PC-3 (cell line): Measurements from ENCODE around the gene MAGI1. TPM values are rescaled to one million over a fixed set of nuclear protein-coding genes. Genes with fewer than 3 reads are reported as not detected.

Experiments
- ATAC-seq: fragments of 200-7000 bp; cut with Tn5 transposase; 2 replicates; pipeline ENCODE4 v1.9.1; 2020; ENCODE audit warnings: mild to moderate bottlenecking, moderate library complexity
- BruUV-seq: library from RNA; stranded (reverse); fragments of 400-500 nt; replicated peaks from 2 replicates; lab custom pipeline; 2021; lab: Mats Ljungman, UMichigan
- CTCF ChIA-PET: fragments of 300-600 bp; sonication (Branson Sonifier 250); formaldehyde crosslinking; loops from one replicate; lab custom pipeline; 2022; ENCODE audit warnings: antibody characterized with exemption; lab: Charles Lee
- POLR2A ChIA-PET: fragments of 300-600 bp; sonication (Branson Sonifier 250); formaldehyde crosslinking; loops from one replicate; lab custom pipeline; 2022; ENCODE audit warnings: antibody characterized with exemption; ENCODE audit not compliant: unreplicated experiment; lab: Charles Lee
- DNase-seq: peaks from one replicate; pipeline ENCODE4 v3.0.0-alpha.2; 2015
- H2AFZ ChIP-seq: fragments of 300-600 bp; sonication (generic); 2 replicates; pipeline ENCODE4 v1.6.0; 2016; ENCODE audit warnings: antibody characterized with exemption, low read length
- H3F3A ChIP-seq: fragments of 300-600 bp; sonication (generic); one replicate; pipeline ENCODE4 v1.6.0; 2017; ENCODE audit warnings: antibody characterized with exemption, low read length, control low read depth, mild to moderate bottlenecking; ENCODE audit not compliant: unreplicated experiment
- H3K27ac ChIP-seq: fragments of 300-600 bp; sonication (generic); 2 replicates; pipeline ENCODE4 v1.5.1; 2016; ENCODE audit warnings: mild to moderate bottlenecking, low read length
- H3K27me3 ChIP-seq: fragments of 300-600 bp; sonication (generic); 2 replicates; pipeline ENCODE4 v1.6.1; 2016; ENCODE audit warnings: low read length, mixed read lengths
- H3K36me3 ChIP-seq: fragments of 300-600 bp; sonication (generic); 2 replicates; pipeline ENCODE4 v1.6.1; 2016; ENCODE audit warnings: low read depth, mixed run types, low read length, mixed read lengths
- H3K4me1 ChIP-seq: fragments of 300-600 bp; sonication (generic); 2 replicates; pipeline ENCODE4 v1.5.1; 2016; ENCODE audit warnings: low read length; ENCODE audit not compliant: insufficient read depth
- H3K4me2 ChIP-seq: fragments of 300-600 bp; sonication (generic); 2 replicates; pipeline ENCODE4 v1.6.0; 2016; ENCODE audit warnings: low read length
- H3K4me3 ChIP-seq: fragments of 300-600 bp; sonication (generic); 2 replicates; pipeline ENCODE4 v1.5.1; 2016; ENCODE audit warnings: mild to moderate bottlenecking, low read length, mixed read lengths
- H3K79me2 ChIP-seq: fragments of 300-600 bp; sonication (generic); 2 replicates; pipeline ENCODE4 v1.6.1; 2017; ENCODE audit warnings: low read length, mixed read lengths
- H3K9ac ChIP-seq: fragments of 300-600 bp; sonication (generic); 2 replicates; pipeline ENCODE4 v1.6.0; 2016; ENCODE audit warnings: mild to moderate bottlenecking, low read length
- H3K9me2 ChIP-seq: fragments of 300-600 bp; sonication (generic); replicated peaks from 2 replicates; pipeline ENCODE4 v1.6.1; 2016; ENCODE audit warnings: mixed run types, low read length, mixed read lengths
- H3K9me3 ChIP-seq: fragments of 300-600 bp; sonication (generic); 2 replicates; pipeline ENCODE4 v1.6.1; 2016; ENCODE audit warnings: low read length, mixed read lengths
- H4K20me1 ChIP-seq: fragments of 300-600 bp; sonication (generic); 2 replicates; pipeline ENCODE4 v1.6.1; 2016; ENCODE audit warnings: low read length, mixed read lengths
- CTCF ChIP-seq: fragments of 300-600 bp; sonication (generic); conservative IDR thresholded peaks from 2 replicates; pipeline ENCODE4 v1.5.1; 2017; ENCODE audit warnings: antibody characterized with exemption, low read depth, mild to moderate bottlenecking, low read length
- EZH2 ChIP-seq: fragments of 300-600 bp; sonication (generic); IDR thresholded peaks from one replicate; pipeline ENCODE4 v1.6.1; 2017; ENCODE audit warnings: antibody characterized with exemption, mild to moderate bottlenecking, low read length; ENCODE audit not compliant: unreplicated experiment
- EZH2phosphoT487 ChIP-seq: fragments of 300-600 bp; sonication (generic); IDR thresholded peaks from 2 replicates; pipeline ENCODE4 v1.6.1; 2018; ENCODE audit warnings: mild to moderate bottlenecking, antibody characterized with exemption, low read length, borderline replicate concordance
- intact Hi-C: fragments of 100-400 bp; cut with micrococcal nuclease; formaldehyde crosslinking; loops from 2 replicates; pipeline ENCODE4 v1.9.0; 2023
- total RNA-seq: library from RNA; depleted of rRNA; stranded (reverse); fragments of >200 nt; gene quantifications from 2 replicates; pipeline ENCODE4 v1.2.3, GENCODE V29; 2014

MAGI1 gene
- total RNA-seq, 1 experiment from 2014 or later: 8.9 TPM

GRCh38 chr3:66077973-66078372 lies 39.3 kb upstream of the MAGI1 start:
- ChIA-PET CTCF (no interaction called here), POLR2A (no interaction called here)
- Histone ChIP-seq H2AFZ (no peak overlapping the region), H3K4me1 (0 out of 2 replicates have a peak, but pooled peaks cover 8% of the 10 kb centered on the region), H3K4me2 (no peak overlapping the region), H3K4me3 (no peak overlapping the region), H4K20me1 (no peaks in the 10 kb centered on the region), H3K9me2 (no peaks in the 10 kb centered on the region), H3K27ac (no peak overlapping the region), H3K9me3 (no peaks in the 10 kb centered on the region), H3K36me3 (no peaks in the 10 kb centered on the region), H3K27me3 (no peaks in the 10 kb centered on the region), H3F3A (no peaks in the 10 kb centered on the region), H3K9ac (no peak overlapping the region), H3K79me2 (no peaks in the 10 kb centered on the region)
- intact Hi-C loops: no loop called here
- DNase-seq (no peak), ATAC-seq (no peak)
- BruUV-seq: no TSS peak
- TF ChIP-seq EZH2: no peak
- TF ChIP-seq CTCF: no peak
- no peak for TF ChIP-seq EZH2phosphoT487

- no TSS peak for BruUV-seq
Measured at GRCh38 chr3:66076861-66077470, 38.2 kb upstream of the MAGI1 start.

More at GRCh38 chr3:66076861-66077470, 38.2 kb upstream of the MAGI1 start:
- CTCF ChIA-PET: no interaction called here
- POLR2A ChIA-PET: no interaction called here
- Histone ChIP-seq H3K4me2 (no peak overlapping the region), H3K9me3 (no peaks in the 10 kb centered on the region), H3K9ac (no peak overlapping the region), H3K27me3 (no peaks in the 10 kb centered on the region), H3F3A (no peaks in the 10 kb centered on the region), H4K20me1 (no peaks in the 10 kb centered on the region), H3K79me2 (no peaks in the 10 kb centered on the region), H3K4me3 (no peak overlapping the region), H2AFZ (no peak overlapping the region), H3K27ac (no peak overlapping the region), H3K9me2 (no peaks in the 10 kb centered on the region), H3K4me1 (0 out of 2 replicates have a peak, but pooled peaks cover 8% of the 10 kb centered on the region), H3K36me3 (no peaks in the 10 kb centered on the region)
- intact Hi-C loops: no loop called here
- no peak for DNase-seq
- TF ChIP-seq EZH2 (no peak), EZH2phosphoT487 (no peak), CTCF (no peak)
- ATAC-seq: no peak
